ENCODE data around the gene LRATD1. TPM values are rescaled to one million over a fixed set of nuclear protein-coding genes. Genes with fewer than 3 reads are reported as not detected.

LRATD1 gene
- total RNA-seq, 4 donors from 2014 or later: 1.3 to 5.7 (median 3.2) TPM

GRCh38 chr2:14676371-14676770 is 43.9 kb downstream of the LRATD1 start:
- Histone ChIP-seq H3K4me3 (no peak overlapping the region), H3K36me3 (no peaks in the 10 kb centered on the region), H3K9me3 (no peaks in the 10 kb centered on the region), H3K4me1 (peaks cover 0 to 3% (median 0%) of the 10 kb centered on the region in 4 donors), H3K27ac (no peak overlapping the region), H3K27me3 (no peaks in the 10 kb centered on the region)
- DNase-seq (ENCODE audit: low spot score in 2 of 2): no peak
- TF ChIP-seq, protein P1, sequence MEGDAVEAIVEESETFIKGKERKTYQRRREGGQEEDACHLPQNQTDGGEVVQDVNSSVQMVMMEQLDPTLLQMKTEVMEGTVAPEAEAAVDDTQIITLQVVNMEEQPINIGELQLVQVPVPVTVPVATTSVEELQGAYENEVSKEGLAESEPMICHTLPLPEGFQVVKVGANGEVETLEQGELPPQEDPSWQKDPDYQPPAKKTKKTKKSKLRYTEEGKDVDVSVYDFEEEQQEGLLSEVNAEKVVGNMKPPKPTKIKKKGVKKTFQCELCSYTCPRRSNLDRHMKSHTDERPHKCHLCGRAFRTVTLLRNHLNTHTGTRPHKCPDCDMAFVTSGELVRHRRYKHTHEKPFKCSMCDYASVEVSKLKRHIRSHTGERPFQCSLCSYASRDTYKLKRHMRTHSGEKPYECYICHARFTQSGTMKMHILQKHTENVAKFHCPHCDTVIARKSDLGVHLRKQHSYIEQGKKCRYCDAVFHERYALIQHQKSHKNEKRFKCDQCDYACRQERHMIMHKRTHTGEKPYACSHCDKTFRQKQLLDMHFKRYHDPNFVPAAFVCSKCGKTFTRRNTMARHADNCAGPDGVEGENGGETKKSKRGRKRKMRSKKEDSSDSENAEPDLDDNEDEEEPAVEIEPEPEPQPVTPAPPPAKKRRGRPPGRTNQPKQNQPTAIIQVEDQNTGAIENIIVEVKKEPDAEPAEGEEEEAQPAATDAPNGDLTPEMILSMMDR (IDR thresholded peaks at IDR 0.05): no peak
- TF ChIP-seq POLR2A (IDR thresholded peaks at IDR 0.05): no peak
- TF ChIP-seq EP300 (IDR thresholded peaks at IDR 0.05): no peak

DNA sequence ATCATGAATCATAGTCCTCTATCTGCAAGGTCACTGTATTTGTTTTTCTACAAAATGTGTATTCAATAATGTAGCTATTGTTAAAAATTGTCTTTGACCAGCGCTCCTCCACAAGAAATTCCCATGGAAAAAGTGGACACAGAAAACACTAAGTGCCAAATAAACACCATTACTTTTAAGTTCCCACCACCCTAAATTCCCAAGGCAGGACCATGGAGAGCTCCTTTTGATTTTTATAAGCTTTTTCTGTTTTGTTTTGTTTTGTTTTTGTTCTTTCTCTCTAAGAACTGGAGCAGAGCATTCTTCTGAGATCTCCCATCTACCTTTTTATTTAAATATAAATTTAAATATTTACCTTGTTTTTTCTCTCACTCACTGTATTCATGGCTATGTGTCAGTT is 44.5 kb downstream of the LRATD1 start:
- Histone ChIP-seq H3K4me3 (no peak overlapping the region), H3K27ac (no peak overlapping the region), H3K27me3 (no peaks in the 10 kb centered on the region), H3K9me3 (no peaks in the 10 kb centered on the region), H3K4me1 (peaks cover 0 to 3% (median 0%) of the 10 kb centered on the region in 4 donors), H3K36me3 (no peaks in the 10 kb centered on the region)
- TF ChIP-seq, protein P1 (IDR thresholded peaks at IDR 0.05): no peak
- TF ChIP-seq POLR2A (IDR thresholded peaks at IDR 0.05) (no peak), EP300 (IDR thresholded peaks at IDR 0.05) (no peak)
- no peak for DNase-seq (ENCODE audit: low spot score in 2 of 2)
- 62 to 73% methylated on average over 1 of the region's 1 CpG for WGBS, 2 donors

DNA sequence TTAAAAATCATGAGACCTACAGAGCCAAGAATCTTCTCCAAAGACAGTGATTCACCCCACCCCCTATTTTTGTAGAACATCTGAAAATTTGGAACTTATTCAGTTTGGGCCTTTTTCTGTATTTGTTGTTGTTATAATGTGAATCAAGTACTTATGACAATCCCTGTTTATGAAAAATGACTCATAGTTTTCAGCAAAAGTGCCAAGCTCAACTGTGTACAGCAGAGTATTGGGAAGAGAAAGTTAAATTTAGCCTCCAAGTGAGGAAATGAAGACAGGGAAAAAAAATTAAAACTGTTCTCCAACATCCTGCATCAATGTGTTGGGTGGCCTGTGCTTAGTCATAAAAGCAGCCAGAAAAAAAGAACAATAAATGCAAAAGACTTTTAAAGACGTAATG is 46.2 kb downstream of the LRATD1 start:
- TF ChIP-seq, protein P1 (IDR thresholded peaks at IDR 0.05): no peak
- no peak for TF ChIP-seq EP300 (IDR thresholded peaks at IDR 0.05)
- no peak for TF ChIP-seq POLR2A (IDR thresholded peaks at IDR 0.05)
- WGBS, 2 donors: 34 to 42% methylated on average over 1 of the region's 1 CpG
- H3K4me3 ChIP-seq: no peak overlapping the region
- peaks cover 0 to 3% (median 0%) of the 10 kb centered on the region in 4 donors for H3K4me1 ChIP-seq
- H3K27me3 ChIP-seq: no peaks in the 10 kb centered on the region
- no peaks in the 10 kb centered on the region for H3K9me3 ChIP-seq
- H3K36me3 ChIP-seq: no peaks in the 10 kb centered on the region
- no peak for DNase-seq (ENCODE audit: low spot score in 2 of 2)
- no peak overlapping the region for H3K27ac ChIP-seq

- 75 to 78% methylated on average over 3 of the region's 3 CpGs for WGBS, 2 donors
- Histone ChIP-seq H3K4me3 (no peak overlapping the region), H3K4me1 (peaks cover 0 to 3% (median 0%) of the 10 kb centered on the region in 4 donors), H3K9me3 (no peaks in the 10 kb centered on the region), H3K27me3 (no peaks in the 10 kb centered on the region), H3K36me3 (no peaks in the 10 kb centered on the region), H3K27ac (no peak overlapping the region)
- no peak for DNase-seq (ENCODE audit: low spot score in 2 of 2)
- no peak for TF ChIP-seq EP300 (IDR thresholded peaks at IDR 0.05)
- no peak for TF ChIP-seq POLR2A (IDR thresholded peaks at IDR 0.05)
- TF ChIP-seq, protein P1 (IDR thresholded peaks at IDR 0.05): no peak
Measured at GRCh38 chr2:14681608-14682007, 49.1 kb downstream of the LRATD1 start.

All from tibial nerve (tissue), 4 donors.